Measurements from ENCODE around the gene BAIAP2.

GRCh38 chr17:81070541-81071246, 35.7 kb downstream of the BAIAP2 start:
- TF ChIP-seq CTCF (IDR thresholded peaks at IDR 0.05; ENCODE audit: insufficient read depth, low read length, poor library complexity, severe bottlenecking) = no peak
- TF ChIP-seq EZH2phosphoT487 (conservative IDR thresholded peaks at IDR 0.05; ENCODE audit: low read length) = no peak

All from SU-DHL-6 (cell line).